H1 (cell line): ENCODE results near the gene KRTAP4-9. TPM values are rescaled to one million over a fixed set of nuclear protein-coding genes. Genes with fewer than 3 reads are reported as not detected.

Source experiments
- CTCF ChIA-PET: fragments of 300-600 bp; sonication (Branson Sonifier 250); formaldehyde crosslinking; loops from one replicate; lab custom pipeline; 2021; ENCODE audit not compliant: partially characterized antibody; lab: Charles Lee
- POLR2A ChIA-PET: fragments of 300-600 bp; sonication (Branson Sonifier 250); formaldehyde crosslinking; loops from one replicate; lab custom pipeline; 2021; ENCODE audit warnings: inconsistent platforms; ENCODE audit not compliant: partially characterized antibody; lab: Charles Lee
- DNase-seq, 2 experiments: peaks; one replicate each; pipeline versions ENCODE4 v3.0.0 to v3.0.0-alpha.2; 2010 to 2022; ENCODE audit warnings: low spot score in 2 of 2, low read depth in 1 of 2, mixed read lengths in 1 of 2
- FAIRE-seq: peaks from 2 replicates; lab custom pipeline; 2011; peaks lifted over from hg19 to GRCh38; lab: Jason Lieb, UNC
- H2AFZ ChIP-seq: 2 replicates; pipeline ENCODE4 v1.8.1; 2012; ENCODE audit warnings: low read length, inconsistent platforms
- H2AK5ac ChIP-seq: 2 replicates; pipeline ENCODE4 v1.6.1; 2013; ENCODE audit warnings: low read depth, low read length
- H2BK120ac ChIP-seq: replicated peaks from 2 replicates; pipeline ENCODE3; 2013; ENCODE audit warnings: low read depth, low read length, inconsistent platforms
- H2BK12ac ChIP-seq: 2 replicates; pipeline ENCODE4 v1.6.1; 2013; ENCODE audit warnings: low read depth, low read length
- H2BK15ac ChIP-seq: 2 replicates; pipeline ENCODE4 v1.6.1; 2013; ENCODE audit warnings: low read length
- H2BK20ac ChIP-seq: 2 replicates; pipeline ENCODE4 v1.6.1; 2013; ENCODE audit warnings: low read length
- H2BK5ac ChIP-seq: 2 replicates; pipeline ENCODE4 v1.6.1; 2013; ENCODE audit warnings: low read depth, low read length
- H3K14ac ChIP-seq: 2 replicates; pipeline ENCODE4 v1.6.1; 2013; ENCODE audit warnings: inconsistent platforms; ENCODE audit not compliant: insufficient read length
- H3K18ac ChIP-seq: 2 replicates; pipeline ENCODE4 v1.6.1; 2013; ENCODE audit warnings: low read length; ENCODE audit errors: extremely low read depth
- H3K23ac ChIP-seq: 2 replicates; pipeline ENCODE4 v1.6.1; 2013; ENCODE audit warnings: inconsistent platforms; ENCODE audit not compliant: insufficient read length
- H3K23me2 ChIP-seq: 2 replicates; pipeline ENCODE4 v1.6.1; 2013; ENCODE audit warnings: low read depth, low read length
- H3K27ac ChIP-seq: 2 replicates; pipeline ENCODE4 v1.6.1; 2011; ENCODE audit warnings: low read depth, low read length, inconsistent platforms
- H3K27me3 ChIP-seq, 4 experiments: replicated peaks in 1 of 4; 1 replicate in 1 of 4; 2 replicates in 3 of 4; pipeline versions ENCODE4 v1.6.1 to v1.8.1; 2011 to 2013; ENCODE audit warnings: low read length in 3 of 4, mild to moderate bottlenecking in 3 of 4, inconsistent platforms in 2 of 4, mixed read lengths in 2 of 4, moderate library complexity in 1 of 4; ENCODE audit not compliant: control insufficient read depth in 3 of 4, insufficient read depth in 3 of 4; ENCODE audit errors: extremely low read depth in 1 of 4
- H3K36me3 ChIP-seq, 4 experiments: 2 replicates each; pipeline versions ENCODE4 v1.6.1 to v1.8.1; 2011 to 2013; ENCODE audit warnings: mild to moderate bottlenecking in 4 of 4, low read length in 3 of 4, moderate library complexity in 2 of 4, control low read depth in 1 of 4, inconsistent platforms in 1 of 4; ENCODE audit not compliant: insufficient read depth in 4 of 4, control insufficient read depth in 2 of 4
- H3K4ac ChIP-seq: replicated peaks from 2 replicates; pipeline ENCODE3; 2013; ENCODE audit warnings: low read length, low read depth, mixed read lengths, inconsistent platforms; ENCODE audit not compliant: insufficient read length
- H3K4me1 ChIP-seq, 4 experiments: replicated peaks in 1 of 4; 1 replicate in 1 of 4; 2 replicates in 3 of 4; pipeline versions ENCODE4 v1.6.1 to v1.8.1; 2011 to 2013; ENCODE audit warnings: low read length in 3 of 4, inconsistent platforms in 2 of 4, mixed read lengths in 1 of 4; ENCODE audit not compliant: insufficient read depth in 4 of 4, control insufficient read depth in 3 of 4
- H3K4me2 ChIP-seq, 2 experiments: 2 replicates each; pipeline versions ENCODE4 v1.6.1 to v1.8.1; 2011 to 2013; ENCODE audit warnings: low read depth in 2 of 2, low read length in 2 of 2, control low read depth in 1 of 2, inconsistent platforms in 1 of 2, mild to moderate bottlenecking in 1 of 2; ENCODE audit not compliant: insufficient read depth in 1 of 2
- H3K4me3 ChIP-seq, 4 experiments: fragments of 200-600, 300-600 bp in 1 of 4; sonication (generic), shearing (Covaris generic), sonication (Bioruptor Twin) in 1 of 4; 2 replicates each; pipeline versions ENCODE4 v1.5.1 to v1.8.1; 2011 to 2016; ENCODE audit warnings: low read length in 4 of 4, low read depth in 3 of 4, control low read depth in 2 of 4, inconsistent platforms in 2 of 4, mild to moderate bottlenecking in 2 of 4, mixed read lengths in 1 of 4, moderate library complexity in 1 of 4; ENCODE audit not compliant: insufficient read depth in 2 of 4; ENCODE audit errors: extremely low read depth in 1 of 4
- H3K56ac ChIP-seq: replicated peaks from 2 replicates; pipeline ENCODE3; 2013; ENCODE audit warnings: low read depth, mild to moderate bottlenecking, mixed read lengths, low read length, inconsistent platforms; ENCODE audit not compliant: insufficient read length
- H3K79me1 ChIP-seq: 2 replicates; pipeline ENCODE4 v1.6.1; 2013; ENCODE audit warnings: low read depth, low read length, control low read depth
- H3K79me2 ChIP-seq, 2 experiments: 2 replicates each; pipeline versions ENCODE4 v1.6.1 to v1.8.1; 2012 to 2013; ENCODE audit warnings: low read length in 2 of 2, mild to moderate bottlenecking in 2 of 2, inconsistent platforms in 1 of 2; ENCODE audit not compliant: insufficient read depth in 2 of 2, control insufficient read depth in 1 of 2
- H3K9ac ChIP-seq, 4 experiments: replicated peaks in 1 of 4; 1 replicate in 1 of 4; 2 replicates in 3 of 4; pipeline versions ENCODE4 v1.6.1 to v1.8.1; 2011 to 2013; ENCODE audit warnings: low read depth in 3 of 4, low read length in 3 of 4, control low read depth in 2 of 4, mild to moderate bottlenecking in 2 of 4, moderate library complexity in 2 of 4, inconsistent platforms in 1 of 4; ENCODE audit errors: extremely low read depth in 1 of 4
- H3K9me3 ChIP-seq, 2 experiments: 2 replicates each; pipeline versions ENCODE4 v1.6.1 to v1.8.1; 2012 to 2013; ENCODE audit warnings: mild to moderate bottlenecking in 2 of 2, moderate library complexity in 2 of 2, control low read depth in 1 of 2, inconsistent platforms in 1 of 2, low read depth in 1 of 2, low read length in 1 of 2, mixed read lengths in 1 of 2; ENCODE audit not compliant: insufficient read depth in 2 of 2
- H4K20me1 ChIP-seq, 2 experiments: replicated peaks in 1 of 2; 2 replicates each; pipeline versions ENCODE3 to v1.8.1; 2011 to 2013; ENCODE audit warnings: inconsistent platforms in 2 of 2, low read length in 2 of 2, mild to moderate bottlenecking in 1 of 2; ENCODE audit not compliant: insufficient read depth in 2 of 2, control insufficient read depth in 1 of 2
- H4K5ac ChIP-seq: 2 replicates; pipeline ENCODE4 v1.6.1; 2013; ENCODE audit warnings: low read length, low read depth, mixed read lengths, inconsistent platforms; ENCODE audit not compliant: insufficient read length
- H4K8ac ChIP-seq: 2 replicates; pipeline ENCODE4 v1.8.0; 2013; ENCODE audit warnings: mild to moderate bottlenecking, moderate library complexity, low read length, inconsistent platforms; ENCODE audit not compliant: insufficient read depth; ENCODE audit errors: extremely low read depth
- H4K91ac ChIP-seq: replicated peaks from 2 replicates; pipeline ENCODE3; 2013; ENCODE audit warnings: low read length, mixed read lengths, inconsistent platforms; ENCODE audit not compliant: insufficient read length
- BCL11A ChIP-seq, 2 experiments: IDR thresholded peaks; one replicate each; pipeline ENCODE4 v1.6.1; 2011; ENCODE audit warnings: low read depth in 2 of 2, low read length in 2 of 2, mild to moderate bottlenecking in 2 of 2
- CBX8 ChIP-seq: fragments of 300-800, 300-1000 bp; sonication (generic); IDR thresholded peaks from 2 replicates; pipeline ENCODE4 v1.7.1; 2016; ENCODE audit warnings: low read depth, low read length, borderline replicate concordance
- CEBPB ChIP-seq: IDR thresholded peaks from 2 replicates; pipeline ENCODE4 v1.6.1; 2012; ENCODE audit warnings: low read depth, low read length
- EP300 ChIP-seq, 2 experiments: IDR thresholded peaks; 1 replicate in 1 of 2; 2 replicates in 1 of 2; pipeline ENCODE4 v1.6.1; 2011 to 2012; ENCODE audit warnings: low read depth in 2 of 2, low read length in 2 of 2, mild to moderate bottlenecking in 2 of 2, borderline replicate concordance in 1 of 2, inconsistent platforms in 1 of 2, moderate library complexity in 1 of 2
- NANOG ChIP-seq: IDR thresholded peaks from 2 replicates; pipeline ENCODE4 v1.6.1; 2011; ENCODE audit warnings: low read length, low read depth, mild to moderate bottlenecking, inconsistent platforms; ENCODE audit not compliant: insufficient read depth, poor library complexity, severe bottlenecking
- RXRA ChIP-seq: IDR thresholded peaks from 2 replicates; pipeline ENCODE4 v1.6.1; 2011; ENCODE audit warnings: low read depth, mild to moderate bottlenecking, low read length, moderate library complexity; ENCODE audit not compliant: insufficient read depth
- SP4 ChIP-seq: IDR thresholded peaks from 2 replicates; pipeline ENCODE4 v1.6.1; 2012; ENCODE audit warnings: low read length, inconsistent platforms
- TEAD4 ChIP-seq: IDR thresholded peaks from 2 replicates; pipeline ENCODE4 v1.6.1; 2012; ENCODE audit warnings: low read depth, low read length, inconsistent platforms, mixed read lengths
- USF2 ChIP-seq: IDR thresholded peaks from 2 replicates; pipeline ENCODE4 v1.6.1; 2011; ENCODE audit warnings: low read length, improper control_type of control experiment
- WGBS, 2 experiments: shearing (Covaris generic) in 1 of 2; methylation state at CpG; one replicate each; pipeline versions ENCODE4 v1.1.6 to v1.1.7; 2013 to 2015; ENCODE audit warnings: low lambda C conversion rate in 2 of 2, mixed read lengths in 2 of 2, inconsistent platforms in 1 of 2, low coverage in 1 of 2, missing lambda C conversion rate in 1 of 2; ENCODE audit not compliant: insufficient replicate concordance in 2 of 2, insufficient coverage in 1 of 2, insufficient read length in 1 of 2; ENCODE audit errors: extremely low coverage in 1 of 2, missing lambda C conversion rate in 1 of 2; 5-methylcytosine and 5-hydroxymethylcytosine counted together
- polyA plus RNA-seq, 7 experiments: library from polyadenylated mRNA; depleted of rRNA in 3 of 7; stranded (reverse) in 5 of 7; unstranded in 2 of 7; fragments of >200 nt in 5 of 7; fragments of 200-250 nt in 2 of 7; gene quantifications; 1 replicate in 5 of 7; 2 replicates in 1 of 7; 4 replicates in 1 of 7; pipeline versions ENCODE4 v1.2.1 to v1.2.3, GENCODE V29; 2011 to 2013; ENCODE audit warnings: missing spikeins in 2 of 7, mixed read lengths in 2 of 7
- total RNA-seq: library from RNA; stranded (reverse); fragmentation: NEBNext Ultra II Directional; extraction: Animal tissue kit (Norgen Biotek cat#: 25700); gene quantifications from 2 replicates; pipeline ENCODE4 v1.2.1, GENCODE V29; 2021

Gene KRTAP4-9
- total and polyA plus RNA-seq, 2 of the 8 experiments (the other 6 are each of a cell fraction or from before 2014, with no cell fraction given): not detected

- no peak for DNase-seq
- TF ChIP-seq BCL11A (IDR thresholded peaks at IDR 0.05; ENCODE audit: low read depth in 2 of 2, low read length in 2 of 2) (no peak), RXRA (no peak), NANOG (no peak), CBX8 (no peak), SP4 (no peak), EP300 (IDR thresholded peaks at IDR 0.05; ENCODE audit: borderline replicate concordance in 1 of 2, low read depth in 2 of 2, low read length in 2 of 2) (no peak), CEBPB (no peak), USF2 (no peak), TEAD4 (no peak)
Observed at GRCh38 chr17:41101586-41102259, 3.5 kb upstream of the KRTAP4-9 start, which contains the start of gene KRTAP4-16. Gene KRTAP4-16 (minus strand): TSS chr17:41102209. CDS start chr17:41102209, 0 bp downstream.

More at GRCh38 chr17:41101586-41102259, 3.5 kb upstream of the KRTAP4-9 start, which contains the start of gene KRTAP4-16:
- H3K4me2 ChIP-seq: no peak within 1 kb of the TSS; a peak in 1 of 4 replicates
- ChIA-PET POLR2A (no interaction called here), CTCF (no interaction called here)
- H3K79me1 ChIP-seq: no peaks in the 10 kb centered on the region
- no peaks in the 10 kb centered on the region for H3K27me3 ChIP-seq
- 80% methylated on average over 4 of the region's 10 CpGs; no CpG with 5 or more reads in 1 of the 2 experiments for WGBS, 2 experiments
- H3K9ac ChIP-seq: no peak within 1 kb of the TSS
- no peak within 1 kb of the TSS for H3K23ac ChIP-seq
- peaks cover 0 to 4% (median under 1%) of the 10 kb centered on the region in 4 experiments; a peak in 3 of 7 replicates for H3K4me1 ChIP-seq
- no peak within 1 kb of the TSS for H4K5ac ChIP-seq
- no peaks in the 10 kb centered on the region for H3K9me3 ChIP-seq
- H3K27ac ChIP-seq: no peak within 1 kb of the TSS
- no peaks in the 10 kb centered on the region for H4K20me1 ChIP-seq
- H2AK5ac ChIP-seq: no peak within 1 kb of the TSS
- no peak within 1 kb of the TSS for H2AFZ ChIP-seq
- H2BK5ac ChIP-seq: no peak within 1 kb of the TSS
- no peaks in the 10 kb centered on the region for H3K79me2 ChIP-seq
- H2BK20ac ChIP-seq: no peak within 1 kb of the TSS
- H3K23me2 ChIP-seq: no peaks in the 10 kb centered on the region
- no peak for FAIRE-seq
- no peak within 1 kb of the TSS for H3K56ac ChIP-seq
- no peak within 1 kb of the TSS for H4K91ac ChIP-seq
- H3K18ac ChIP-seq: no peak within 1 kb of the TSS
- H3K14ac ChIP-seq: no peak within 1 kb of the TSS
- H3K4ac ChIP-seq: no peak within 1 kb of the TSS
- H2BK15ac ChIP-seq: no peak within 1 kb of the TSS
- no peak within 1 kb of the TSS for H2BK12ac ChIP-seq
- H2BK120ac ChIP-seq: no peak within 1 kb of the TSS
- H3K36me3 ChIP-seq: no peaks in the 10 kb centered on the region
- no peak within 1 kb of the TSS for H3K4me3 ChIP-seq
- no peak within 1 kb of the TSS for H4K8ac ChIP-seq
